Liver (tissue), 9 donors: ENCODE data around the gene ITFG1. TPM values are rescaled to one million over a fixed set of nuclear protein-coding genes. Genes with fewer than 3 reads are reported as not detected.

Experiments used
- DNase-seq: peaks from one replicate; pipeline ENCODE4 v3.0.0-alpha.2; 2017; ENCODE audit warnings: low spot score
- H3K27ac ChIP-seq, 2 donors: one replicate each; pipeline ENCODE4 v1.7.0; 2013; ENCODE audit warnings: inconsistent platforms in 2 of 2, low read length in 2 of 2, control low read depth in 1 of 2, low read depth in 1 of 2, mild to moderate bottlenecking in 1 of 2
- H3K27me3 ChIP-seq, 4 donors: one replicate each; pipeline versions ENCODE4 v1.6.1 to v1.7.0; 2013; ENCODE audit warnings: low read length in 3 of 4, inconsistent platforms in 1 of 4, mild to moderate bottlenecking in 1 of 4, moderate library complexity in 1 of 4; ENCODE audit not compliant: control insufficient read depth in 4 of 4, insufficient read depth in 4 of 4
- H3K36me3 ChIP-seq, 4 donors: one replicate each; pipeline versions ENCODE4 v1.6.1 to v1.7.0; 2013; ENCODE audit warnings: low read length in 3 of 4, mild to moderate bottlenecking in 3 of 4, low read depth in 1 of 4, moderate library complexity in 1 of 4; ENCODE audit not compliant: control insufficient read depth in 4 of 4, insufficient read depth in 3 of 4
- H3K4me1 ChIP-seq, 4 donors: one replicate each; pipeline versions ENCODE4 v1.6.1 to v1.7.0; 2013; ENCODE audit warnings: low read length in 3 of 4, mild to moderate bottlenecking in 3 of 4, moderate library complexity in 1 of 4; ENCODE audit not compliant: control insufficient read depth in 4 of 4, insufficient read depth in 4 of 4
- H3K4me3 ChIP-seq, 3 donors: one replicate each; pipeline versions ENCODE4 v1.6.1 to v1.7.0; 2013; ENCODE audit warnings: low read length in 3 of 3, control low read depth in 1 of 3, low read depth in 1 of 3, mild to moderate bottlenecking in 1 of 3
- H3K9ac ChIP-seq, 2 donors: one replicate each; pipeline ENCODE4 v1.7.0; 2013; ENCODE audit warnings: low read length in 2 of 2, mild to moderate bottlenecking in 2 of 2, moderate library complexity in 2 of 2, control low read depth in 1 of 2, low read depth in 1 of 2
- H3K9me3 ChIP-seq, 4 donors: one replicate each; pipeline versions ENCODE4 v1.6.1 to v1.7.0; 2013; ENCODE audit warnings: low read length in 3 of 4; ENCODE audit not compliant: control insufficient read depth in 4 of 4
- EGR1 ChIP-seq, 2 donors: IDR thresholded peaks; 2 replicates each; pipeline ENCODE4 v1.6.1; 2016 to 2018; ENCODE audit warnings: antibody characterized with exemption in 2 of 2, low read depth in 2 of 2
- FOXA1 ChIP-seq: IDR thresholded peaks from 2 replicates; pipeline ENCODE4 v1.6.1; 2016; ENCODE audit warnings: antibody characterized with exemption
- FOXA2 ChIP-seq: IDR thresholded peaks from 2 replicates; pipeline ENCODE4 v1.6.1; 2016; ENCODE audit warnings: antibody characterized with exemption
- HNF4A ChIP-seq, 2 donors: conservative IDR thresholded peaks; 2 replicates each; pipeline ENCODE4 v1.6.1; 2016; ENCODE audit warnings: antibody characterized with exemption in 2 of 2, mild to moderate bottlenecking in 2 of 2
- HNF4G ChIP-seq: IDR thresholded peaks from 2 replicates; pipeline ENCODE4 v1.6.1; 2016; ENCODE audit warnings: antibody characterized with exemption
- JUND ChIP-seq, 2 donors: IDR thresholded peaks; 2 replicates each; pipeline ENCODE4 v1.6.1; 2016; ENCODE audit warnings: antibody characterized with exemption in 2 of 2
- NR2F2 ChIP-seq: IDR thresholded peaks from 2 replicates; pipeline ENCODE4 v1.6.1; 2016; ENCODE audit warnings: antibody characterized with exemption
- RAD21 ChIP-seq, 2 donors: IDR thresholded peaks; 2 replicates each; pipeline ENCODE4 v1.6.1; 2016; ENCODE audit warnings: antibody characterized with exemption in 2 of 2, mild to moderate bottlenecking in 2 of 2
- SP1 ChIP-seq: IDR thresholded peaks from 2 replicates; pipeline ENCODE4 v1.6.1; 2018; ENCODE audit warnings: antibody characterized with exemption, mild to moderate bottlenecking
- TAF1 ChIP-seq: conservative IDR thresholded peaks from 2 replicates; pipeline ENCODE4 v1.6.1; 2016; ENCODE audit warnings: antibody characterized with exemption, mild to moderate bottlenecking
- YY1 ChIP-seq: IDR thresholded peaks from 2 replicates; pipeline ENCODE4 v1.6.1; 2016; ENCODE audit warnings: antibody characterized with exemption, mild to moderate bottlenecking
- WGBS: extraction: QIAGEN DNeasy Blood & Tissue Kit; methylation state at CpG from one replicate; pipeline ENCODE4 v1.1.7; 2013; 5-methylcytosine and 5-hydroxymethylcytosine counted together
- polyA plus RNA-seq, 2 donors: library from polyadenylated mRNA; stranded (reverse) in 1 of 2; unstranded in 1 of 2; fragments of 200-250 nt in 1 of 2; fragments of >200 nt in 1 of 2; fragmentation: Nextera tagmentation in 1 of 2; extraction: Ambion mirVana in 1 of 2; gene quantifications; one replicate each; pipeline versions ENCODE4 v1.2.1 to v1.2.3, GENCODE V29; 2013 to 2015
- total RNA-seq, 2 donors: library from RNA; depleted of rRNA; stranded (reverse); fragments of >200 nt; gene quantifications; one replicate each; pipeline ENCODE4 v1.2.3, GENCODE V29; 2014
- TF ChIP-seq, protein P1 (sequence below): IDR thresholded peaks from 2 replicates; pipeline ENCODE4 v1.6.1; 2016; ENCODE audit warnings: antibody characterized with exemption, mild to moderate bottlenecking
- TF ChIP-seq, protein P2 (sequence below): IDR thresholded peaks from 2 replicates; pipeline ENCODE4 v1.6.1; 2016; ENCODE audit warnings: antibody characterized with exemption
- TF ChIP-seq, protein P3 (sequence below): fragments of 150-350 bp; IDR thresholded peaks from 2 replicates; pipeline ENCODE4 v1.5.1; 2017; ENCODE audit warnings: improper control_type of control experiment, low read depth, low read length; ENCODE audit not compliant: missing input control
- donor health status: healthy.
- donor health status: healthy.
- donor health status: healthy.
- donor health status: healthy.
- donor health status: healthy.

Gene ITFG1
- total and polyA plus RNA-seq, 4 donors = 31.1 to 51.0 (median 36.5) TPM

DNA sequence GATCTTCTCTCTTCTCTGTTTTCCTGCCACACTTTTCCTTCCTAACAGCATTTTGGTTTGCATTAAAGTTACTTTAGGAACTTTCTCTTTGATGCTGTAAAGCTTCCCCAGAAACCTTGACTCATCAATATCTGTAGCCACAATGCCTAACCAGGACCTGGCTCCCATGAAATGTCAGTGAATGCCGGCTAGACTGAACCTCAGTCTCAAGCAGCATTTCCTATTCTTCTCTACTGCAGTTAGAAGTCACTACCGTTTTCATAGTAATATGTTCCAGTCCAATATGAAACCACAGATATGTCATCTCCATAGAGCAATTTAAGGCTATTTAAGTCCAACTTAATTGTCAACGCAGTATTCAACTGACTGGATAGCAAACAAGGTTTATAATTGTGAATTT is 28.9 kb downstream of the ITFG1 start:
- no peaks in the 10 kb centered on the region for H3K27me3 ChIP-seq
- H3K9ac ChIP-seq = no peak overlapping the region
- H3K27ac ChIP-seq = no peak overlapping the region
- H3K36me3 ChIP-seq = peaks cover 0 to 17% (median 10%) of the 10 kb centered on the region in 4 donors
- H3K4me3 ChIP-seq = no peak overlapping the region
- H3K9me3 ChIP-seq = no peaks in the 10 kb centered on the region
- TF ChIP-seq RAD21 (IDR thresholded peaks at IDR 0.05) = no peak
- TF ChIP-seq YY1 = no peak
- no peak for TF ChIP-seq HNF4G
- TF ChIP-seq, protein P1, sequence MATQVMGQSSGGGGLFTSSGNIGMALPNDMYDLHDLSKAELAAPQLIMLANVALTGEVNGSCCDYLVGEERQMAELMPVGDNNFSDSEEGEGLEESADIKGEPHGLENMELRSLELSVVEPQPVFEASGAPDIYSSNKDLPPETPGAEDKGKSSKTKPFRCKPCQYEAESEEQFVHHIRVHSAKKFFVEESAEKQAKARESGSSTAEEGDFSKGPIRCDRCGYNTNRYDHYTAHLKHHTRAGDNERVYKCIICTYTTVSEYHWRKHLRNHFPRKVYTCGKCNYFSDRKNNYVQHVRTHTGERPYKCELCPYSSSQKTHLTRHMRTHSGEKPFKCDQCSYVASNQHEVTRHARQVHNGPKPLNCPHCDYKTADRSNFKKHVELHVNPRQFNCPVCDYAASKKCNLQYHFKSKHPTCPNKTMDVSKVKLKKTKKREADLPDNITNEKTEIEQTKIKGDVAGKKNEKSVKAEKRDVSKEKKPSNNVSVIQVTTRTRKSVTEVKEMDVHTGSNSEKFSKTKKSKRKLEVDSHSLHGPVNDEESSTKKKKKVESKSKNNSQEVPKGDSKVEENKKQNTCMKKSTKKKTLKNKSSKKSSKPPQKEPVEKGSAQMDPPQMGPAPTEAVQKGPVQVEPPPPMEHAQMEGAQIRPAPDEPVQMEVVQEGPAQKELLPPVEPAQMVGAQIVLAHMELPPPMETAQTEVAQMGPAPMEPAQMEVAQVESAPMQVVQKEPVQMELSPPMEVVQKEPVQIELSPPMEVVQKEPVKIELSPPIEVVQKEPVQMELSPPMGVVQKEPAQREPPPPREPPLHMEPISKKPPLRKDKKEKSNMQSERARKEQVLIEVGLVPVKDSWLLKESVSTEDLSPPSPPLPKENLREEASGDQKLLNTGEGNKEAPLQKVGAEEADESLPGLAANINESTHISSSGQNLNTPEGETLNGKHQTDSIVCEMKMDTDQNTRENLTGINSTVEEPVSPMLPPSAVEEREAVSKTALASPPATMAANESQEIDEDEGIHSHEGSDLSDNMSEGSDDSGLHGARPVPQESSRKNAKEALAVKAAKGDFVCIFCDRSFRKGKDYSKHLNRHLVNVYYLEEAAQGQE = no peak
- TF ChIP-seq, protein P2, sequence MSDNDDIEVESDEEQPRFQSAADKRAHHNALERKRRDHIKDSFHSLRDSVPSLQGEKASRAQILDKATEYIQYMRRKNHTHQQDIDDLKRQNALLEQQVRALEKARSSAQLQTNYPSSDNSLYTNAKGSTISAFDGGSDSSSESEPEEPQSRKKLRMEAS = no peak
- TF ChIP-seq EGR1 (IDR thresholded peaks at IDR 0.05; ENCODE audit: low read depth in 2 of 2) = no peak
- TF ChIP-seq SP1 = no peak
- no peak for TF ChIP-seq FOXA2
- no peak for TF ChIP-seq HNF4A (conservative IDR thresholded peaks at IDR 0.05)
- TF ChIP-seq JUND (IDR thresholded peaks at IDR 0.05) = no peak
- TF ChIP-seq FOXA1 = no peak
- TF ChIP-seq TAF1 = no peak
- H3K4me1 ChIP-seq = no peaks in the 10 kb centered on the region
- WGBS = 94% methylated on average over 3 of the region's 3 CpGs
- DNase-seq = no peak

DNA sequence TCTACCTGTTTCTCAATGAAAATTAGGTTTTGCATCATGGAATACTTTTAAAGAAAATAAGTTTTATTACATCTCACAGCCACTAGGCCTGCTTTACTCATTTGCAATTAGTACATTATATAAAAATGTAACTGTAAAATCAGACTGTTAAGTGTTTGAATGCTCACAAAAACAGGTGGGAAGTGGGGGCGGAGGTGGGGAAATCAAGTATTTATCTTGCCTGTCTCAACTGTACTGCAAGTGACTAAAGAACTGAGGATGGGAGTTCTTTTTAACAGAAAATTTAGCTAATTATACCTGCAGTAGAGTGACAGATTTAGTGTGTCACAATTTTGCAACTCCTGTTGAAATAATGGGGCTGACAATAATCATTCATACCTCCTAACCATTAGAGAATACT is 34.1 kb downstream of the ITFG1 start:
- TF ChIP-seq, protein P3, sequence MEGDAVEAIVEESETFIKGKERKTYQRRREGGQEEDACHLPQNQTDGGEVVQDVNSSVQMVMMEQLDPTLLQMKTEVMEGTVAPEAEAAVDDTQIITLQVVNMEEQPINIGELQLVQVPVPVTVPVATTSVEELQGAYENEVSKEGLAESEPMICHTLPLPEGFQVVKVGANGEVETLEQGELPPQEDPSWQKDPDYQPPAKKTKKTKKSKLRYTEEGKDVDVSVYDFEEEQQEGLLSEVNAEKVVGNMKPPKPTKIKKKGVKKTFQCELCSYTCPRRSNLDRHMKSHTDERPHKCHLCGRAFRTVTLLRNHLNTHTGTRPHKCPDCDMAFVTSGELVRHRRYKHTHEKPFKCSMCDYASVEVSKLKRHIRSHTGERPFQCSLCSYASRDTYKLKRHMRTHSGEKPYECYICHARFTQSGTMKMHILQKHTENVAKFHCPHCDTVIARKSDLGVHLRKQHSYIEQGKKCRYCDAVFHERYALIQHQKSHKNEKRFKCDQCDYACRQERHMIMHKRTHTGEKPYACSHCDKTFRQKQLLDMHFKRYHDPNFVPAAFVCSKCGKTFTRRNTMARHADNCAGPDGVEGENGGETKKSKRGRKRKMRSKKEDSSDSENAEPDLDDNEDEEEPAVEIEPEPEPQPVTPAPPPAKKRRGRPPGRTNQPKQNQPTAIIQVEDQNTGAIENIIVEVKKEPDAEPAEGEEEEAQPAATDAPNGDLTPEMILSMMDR = no peak
- TF ChIP-seq RAD21 (IDR thresholded peaks at IDR 0.05) (no peak), NR2F2 (no peak)
- WGBS = 97% methylated on average over 1 of the region's 1 CpG
- Histone ChIP-seq H3K27ac (no peak overlapping the region), H3K36me3 (peaks cover 0 to 28% (median 23%) of the 10 kb centered on the region in 4 donors), H3K27me3 (no peaks in the 10 kb centered on the region), H3K4me3 (no peak overlapping the region), H3K9ac (no peak overlapping the region), H3K4me1 (no peaks in the 10 kb centered on the region), H3K9me3 (no peaks in the 10 kb centered on the region)
- no peak for DNase-seq

DNA sequence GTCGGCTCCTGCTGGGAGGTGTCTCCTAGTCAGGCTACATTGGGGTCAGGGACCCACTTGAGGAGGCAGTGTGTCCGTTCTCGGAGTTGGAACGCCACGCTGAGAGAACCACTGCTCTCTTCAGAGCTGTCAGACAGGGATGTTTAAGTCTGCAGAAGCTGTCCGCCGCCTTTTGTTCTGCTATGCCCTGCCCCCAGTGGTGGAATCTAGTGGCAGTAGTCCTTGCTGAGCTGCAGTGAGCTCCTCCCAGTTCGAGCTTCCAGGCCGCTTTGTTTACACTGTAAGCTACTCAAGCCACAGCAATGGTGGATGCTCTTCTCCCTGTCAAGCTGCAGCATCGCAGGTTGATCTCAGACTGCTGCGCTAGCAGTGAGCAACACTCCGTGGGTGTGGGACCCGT is 36.0 kb downstream of the ITFG1 start:
- Histone ChIP-seq H3K36me3 (peaks cover 3 to 28% (median 24%) of the 10 kb centered on the region in 4 donors), H3K27ac (no peak overlapping the region)
- 95% methylated on average over 13 of the region's 13 CpGs for WGBS

More for the DNA sequence above, 36.0 kb downstream of the ITFG1 start:
- Histone ChIP-seq H3K9me3 (no peaks in the 10 kb centered on the region), H3K27me3 (no peaks in the 10 kb centered on the region), H3K4me3 (no peak overlapping the region), H3K4me1 (no peaks in the 10 kb centered on the region), H3K9ac (no peak overlapping the region)
- TF ChIP-seq NR2F2 = no peak
- no peak for TF ChIP-seq JUND (IDR thresholded peaks at IDR 0.05)
- TF ChIP-seq, protein P2 = no peak
- no peak for TF ChIP-seq FOXA1
- no peak for TF ChIP-seq HNF4A (conservative IDR thresholded peaks at IDR 0.05)
- TF ChIP-seq YY1 = no peak
- DNase-seq = no peak
